GM12801 (cell line): ENCODE measurements around the gene CCDC179.

ENCODE experiments used
- TF ChIP-seq, protein P1 (sequence below): IDR thresholded peaks from one replicate; pipeline ENCODE4 v1.5.1; 2011; ENCODE audit warnings: control low read depth; ENCODE audit not compliant: insufficient read length; ENCODE audit errors: extremely low read depth

CCDC179 gene

DNA sequence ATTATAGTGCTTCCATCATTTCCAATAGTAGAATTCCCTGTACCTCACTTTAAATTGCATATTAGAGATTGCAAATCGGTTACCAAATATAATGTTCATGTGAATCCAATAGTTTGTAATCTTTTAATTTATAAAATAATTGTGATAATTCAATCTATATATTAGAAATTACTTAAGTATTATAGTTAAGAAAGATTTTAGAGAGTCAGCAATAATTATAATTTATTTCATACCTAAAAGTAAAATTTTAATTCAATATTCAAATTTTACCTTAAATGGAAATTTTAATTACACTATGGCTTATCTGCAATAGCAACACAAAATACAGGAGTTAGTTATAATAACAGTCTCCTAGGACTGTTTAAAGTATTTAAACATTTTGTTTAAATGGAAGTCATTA is 13.5 kb downstream of the CCDC179 start:
- TF ChIP-seq, protein P1, sequence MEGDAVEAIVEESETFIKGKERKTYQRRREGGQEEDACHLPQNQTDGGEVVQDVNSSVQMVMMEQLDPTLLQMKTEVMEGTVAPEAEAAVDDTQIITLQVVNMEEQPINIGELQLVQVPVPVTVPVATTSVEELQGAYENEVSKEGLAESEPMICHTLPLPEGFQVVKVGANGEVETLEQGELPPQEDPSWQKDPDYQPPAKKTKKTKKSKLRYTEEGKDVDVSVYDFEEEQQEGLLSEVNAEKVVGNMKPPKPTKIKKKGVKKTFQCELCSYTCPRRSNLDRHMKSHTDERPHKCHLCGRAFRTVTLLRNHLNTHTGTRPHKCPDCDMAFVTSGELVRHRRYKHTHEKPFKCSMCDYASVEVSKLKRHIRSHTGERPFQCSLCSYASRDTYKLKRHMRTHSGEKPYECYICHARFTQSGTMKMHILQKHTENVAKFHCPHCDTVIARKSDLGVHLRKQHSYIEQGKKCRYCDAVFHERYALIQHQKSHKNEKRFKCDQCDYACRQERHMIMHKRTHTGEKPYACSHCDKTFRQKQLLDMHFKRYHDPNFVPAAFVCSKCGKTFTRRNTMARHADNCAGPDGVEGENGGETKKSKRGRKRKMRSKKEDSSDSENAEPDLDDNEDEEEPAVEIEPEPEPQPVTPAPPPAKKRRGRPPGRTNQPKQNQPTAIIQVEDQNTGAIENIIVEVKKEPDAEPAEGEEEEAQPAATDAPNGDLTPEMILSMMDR, result no peak

GRCh38 chr11:22832315-22833015 is 27.8 kb downstream of the CCDC179 start:
- TF ChIP-seq, protein P1, result no peak

DNA sequence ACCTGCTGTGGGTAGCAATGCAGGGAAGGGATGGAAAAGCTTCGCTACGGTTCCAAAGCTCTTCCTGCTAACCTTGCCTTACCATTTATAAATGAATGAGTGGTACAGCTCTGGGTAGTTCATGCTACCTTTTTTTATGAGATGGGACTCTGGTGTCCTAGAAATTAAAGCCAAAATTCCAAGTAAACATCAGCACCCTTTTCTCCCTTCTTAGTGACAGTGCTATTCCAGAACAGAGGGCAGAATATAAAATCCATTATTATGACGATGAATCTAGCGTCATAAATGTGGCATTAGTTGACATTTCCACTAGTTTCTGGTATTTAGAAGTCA is 30.2 kb downstream of the CCDC179 start:
- TF ChIP-seq, protein P1, result no peak

DNA sequence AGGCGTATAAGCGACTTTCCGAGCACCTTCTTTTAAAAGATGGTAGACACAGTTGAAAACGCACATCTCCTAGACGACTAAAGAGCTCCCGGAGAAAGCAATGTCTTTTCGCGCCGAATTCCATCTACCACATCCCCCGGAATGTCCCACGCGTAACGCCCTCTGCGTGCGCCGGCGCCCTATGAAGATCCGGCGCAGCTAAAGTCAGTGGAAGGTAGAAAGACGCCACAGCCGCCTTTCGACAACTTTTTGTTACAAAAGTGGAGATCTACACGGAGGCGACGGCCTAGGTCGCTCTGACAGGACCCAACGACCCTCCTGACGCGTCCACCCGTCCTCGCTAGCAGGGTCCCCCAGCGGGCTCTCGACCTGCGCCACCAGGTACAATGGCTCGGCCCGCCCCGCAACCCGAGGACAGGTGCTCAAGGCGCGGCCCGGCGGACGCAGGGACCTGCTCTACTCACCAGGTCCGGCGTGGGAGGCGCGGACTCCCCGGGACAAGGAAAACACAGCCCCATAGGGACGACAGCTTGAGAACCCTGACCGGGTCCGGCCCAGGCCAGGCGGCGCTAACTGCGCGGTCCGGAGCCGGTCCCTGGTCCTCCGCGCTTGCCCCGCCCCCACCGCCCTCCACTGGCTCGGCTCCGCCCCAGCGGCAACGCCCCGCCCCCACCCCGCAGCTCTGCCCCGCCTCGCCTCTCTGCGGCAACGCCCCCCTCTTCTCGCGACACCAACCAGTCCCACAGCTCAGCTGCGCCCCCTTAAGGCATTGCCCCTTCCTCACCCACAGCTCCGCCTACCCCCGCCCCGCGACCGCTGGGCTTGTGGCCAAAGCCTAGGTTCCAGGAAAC is 30.8 kb downstream of the CCDC179 start, which contains the start of gene SVIP:
Gene SVIP (minus strand): TSS at position 571 of the 851 bp plus-strand sequence. CDS start 53 bp downstream, at position 518.
- TF ChIP-seq, protein P1, result no peak

- TF ChIP-seq, protein P1, result no peak
These were observed 31.9 kb downstream of the CCDC179 start for GRCh38 chr11:22828373-22828772.

DNA sequence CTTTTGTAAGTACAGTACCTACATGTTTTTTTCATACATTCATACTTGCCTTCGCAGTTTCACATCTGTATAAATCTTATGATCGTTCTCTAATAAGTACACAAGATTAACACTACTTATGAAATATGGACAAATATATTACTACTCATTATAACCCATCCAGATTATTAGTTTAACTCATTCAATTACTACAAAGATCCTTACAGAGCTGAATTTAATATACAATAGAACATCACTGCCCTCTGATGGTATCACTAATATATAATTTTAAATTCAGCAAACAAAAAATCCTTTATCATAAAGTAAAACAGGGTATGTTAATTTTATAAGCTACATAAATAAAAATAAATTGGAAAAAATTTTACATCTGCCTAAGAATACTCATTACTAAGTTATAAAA is 38.1 kb downstream of the CCDC179 start:
- TF ChIP-seq, protein P1, result no peak

GRCh38 chr11:22809893-22810292 is 50.4 kb downstream of the CCDC179 start:
- TF ChIP-seq, protein P1, result no peak
